Eye (tissue), 1 donor: Measurements from ENCODE around the gene TMEM86B.

ENCODE experiments used
- DNase-seq: peaks from one replicate; pipeline ENCODE4 v3.0.0-alpha.2; 2015

The TMEM86B gene

GRCh38 chr19:55228403-55229031 lies at the start of gene TMEM86B:
Gene TMEM86B (minus strand): TSS chr19:55228763. CDS start chr19:55228741, 22 bp downstream.
- no peak for DNase-seq

- DNase-seq, result no peak
Observed at GRCh38 chr19:55277494-55277893, 48.9 kb upstream of the TMEM86B start.

- no peak for DNase-seq
Observed at GRCh38 chr19:55276720-55277430, 48.3 kb upstream of the TMEM86B start.

- DNase-seq, result no peak
Observed at GRCh38 chr19:55275851-55276719, 47.5 kb upstream of the TMEM86B start.

- DNase-seq, result peak; percentile 15
Observed at GRCh38 chr19:55273978-55274707, 45.6 kb upstream of the TMEM86B start.

- DNase-seq, result no peak
Observed at GRCh38 chr19:55272142-55272541, 43.6 kb upstream of the TMEM86B start.

- DNase-seq, result no peak
Observed at GRCh38 chr19:55270172-55270942, 41.8 kb upstream of the TMEM86B start.

- no peak for DNase-seq
Observed at GRCh38 chr19:55269299-55269698, 40.7 kb upstream of the TMEM86B start.

GRCh38 chr19:55266840-55267239 lies 38.3 kb upstream of the TMEM86B start:
- DNase-seq, result no peak

GRCh38 chr19:55266404-55266803 lies 37.8 kb upstream of the TMEM86B start:
- DNase-seq, result no peak

GRCh38 chr19:55265723-55266386 lies 37.3 kb upstream of the TMEM86B start:
- no peak for DNase-seq

GRCh38 chr19:55265173-55265572 lies 36.6 kb upstream of the TMEM86B start:
- DNase-seq, result no peak

GRCh38 chr19:55264531-55264930 lies 36.0 kb upstream of the TMEM86B start:
- DNase-seq, result no peak

- no peak for DNase-seq
Observed at GRCh38 chr19:55262359-55262758, 33.8 kb upstream of the TMEM86B start.

- no peak for DNase-seq
Observed at GRCh38 chr19:55261671-55262126, 33.1 kb upstream of the TMEM86B start.

GRCh38 chr19:55259540-55260210 lies 31.1 kb upstream of the TMEM86B start:
- no peak for DNase-seq

GRCh38 chr19:55258828-55259539 lies 30.4 kb upstream of the TMEM86B start, which contains the start of gene PPP6R1:
Gene PPP6R1 (minus strand): TSS chr19:55259017. CDS start chr19:55247103, 11,914 bp downstream.
- peak; percentile 100 for DNase-seq

GRCh38 chr19:55258476-55258827 lies 29.9 kb upstream of the TMEM86B start:
- DNase-seq, result no peak

GRCh38 chr19:55257461-55258420 lies 29.2 kb upstream of the TMEM86B start:
- peak; percentile 49 for DNase-seq
